Smooth muscle cell (in vitro differentiated cells): ENCODE measurements around the gene TRIM17. TPM values are rescaled to one million over a fixed set of nuclear protein-coding genes. Genes with fewer than 3 reads are reported as not detected.

ENCODE experiments used
- DNase-seq: peaks from one replicate; lab custom pipeline; 2025; ENCODE audit not compliant: unreplicated experiment; lab: John Stamatoyannopoulos, UW
- H2AFZ ChIP-seq: fragments of 200-600 bp; sonication (generic); 2 replicates; pipeline ENCODE4 v1.6.0; 2016; ENCODE audit warnings: antibody characterized with exemption, low read depth, mild to moderate bottlenecking
- H3F3A ChIP-seq: fragments of 200-600 bp; sonication (generic); 2 replicates; pipeline ENCODE4 v1.6.0; 2017; ENCODE audit warnings: antibody characterized with exemption, low read depth
- H3K27ac ChIP-seq: fragments of 200-600 bp; sonication (generic); 2 replicates; pipeline ENCODE4 v1.5.1; 2016; ENCODE audit warnings: low read depth, mild to moderate bottlenecking
- H3K27me3 ChIP-seq: fragments of 200-600 bp; sonication (generic); 2 replicates; pipeline ENCODE4 v1.6.1; 2016; ENCODE audit warnings: low read depth, mild to moderate bottlenecking
- H3K36me3 ChIP-seq: fragments of 200-600 bp; sonication (generic); 2 replicates; pipeline ENCODE4 v1.5.1; 2016; ENCODE audit warnings: low read depth
- H3K4me1 ChIP-seq: fragments of 200-600 bp; sonication (generic); 2 replicates; pipeline ENCODE4 v1.5.1; 2016; ENCODE audit warnings: low read depth
- H3K4me2 ChIP-seq: fragments of 200-600 bp; sonication (generic); 2 replicates; pipeline ENCODE4 v1.6.0; 2016; ENCODE audit warnings: mild to moderate bottlenecking
- H3K4me3 ChIP-seq: fragments of 200-600 bp; sonication (generic); 2 replicates; pipeline ENCODE4 v1.5.1; 2016; ENCODE audit warnings: mild to moderate bottlenecking
- H3K79me2 ChIP-seq: fragments of 200-600 bp; sonication (generic); 2 replicates; pipeline ENCODE4 v1.6.0; 2016; ENCODE audit warnings: low read depth, mild to moderate bottlenecking
- H3K9ac ChIP-seq: fragments of 200-600 bp; sonication (generic); 2 replicates; pipeline ENCODE4 v1.6.0; 2016; ENCODE audit warnings: low read depth
- H3K9me3 ChIP-seq: fragments of 200-600 bp; sonication (generic); replicated peaks from 2 replicates; pipeline ENCODE4 v1.5.1; 2016; ENCODE audit warnings: low read depth
- H4K20me1 ChIP-seq: fragments of 200-600 bp; sonication (generic); 2 replicates; pipeline ENCODE4 v1.6.0; 2016; ENCODE audit warnings: low read depth
- CTCF ChIP-seq: fragments of 200-600 bp; sonication (generic); IDR thresholded peaks from 2 replicates; pipeline ENCODE4 v1.5.1; 2017; ENCODE audit warnings: borderline replicate concordance, mild to moderate bottlenecking, antibody characterized with exemption; ENCODE audit not compliant: insufficient read depth, poor library complexity, severe bottlenecking
- WGBS: methylation state at CpG from one replicate; pipeline ENCODE4 v1.1.7; 2016; ENCODE audit warnings: low lambda C conversion rate; 5-methylcytosine and 5-hydroxymethylcytosine counted together
- polyA plus RNA-seq: library from polyadenylated mRNA; unstranded; fragments of >200 nt; fragmentation: Nextera tagmentation; extraction: Ambion mirVana; gene quantifications from 2 replicates; pipeline ENCODE4 v1.2.1, GENCODE V29; 2016
- total RNA-seq: library from RNA; depleted of rRNA; stranded (reverse); fragments of >200 nt; gene quantifications from 2 replicates; pipeline ENCODE4 v1.2.3, GENCODE V29; 2014

Gene TRIM17
- total and polyA plus RNA-seq, 2 experiments from 2014 or later = 1.5 to 1.6 TPM

- H4K20me1 ChIP-seq = peaks cover 81% of the 10 kb centered on the region
- no peak overlapping the region for H3K4me2 ChIP-seq
- H3K4me1 ChIP-seq = peaks cover 16% of the 10 kb centered on the region
- H3K4me3 ChIP-seq = no peak overlapping the region
- H3K79me2 ChIP-seq = peaks cover 42% of the 10 kb centered on the region
- no peaks in the 10 kb centered on the region for H3F3A ChIP-seq
- no peak overlapping the region for H3K27ac ChIP-seq
- no peak overlapping the region for H3K9ac ChIP-seq
- TF ChIP-seq CTCF = no peak
- H3K27me3 ChIP-seq = no peaks in the 10 kb centered on the region
- H2AFZ ChIP-seq = no peak overlapping the region
- DNase-seq = no peak
- 96% methylated on average over 5 of the region's 5 CpGs for WGBS
- H3K9me3 ChIP-seq = no peaks in the 10 kb centered on the region
- H3K36me3 ChIP-seq = no peaks in the 10 kb centered on the region
Measured at GRCh38 chr1:228402641-228403025, 14.0 kb downstream of the TRIM17 start.

- no peaks in the 10 kb centered on the region for H3K36me3 ChIP-seq
- no peak overlapping the region for H3K4me3 ChIP-seq
- H4K20me1 ChIP-seq = peaks cover 82% of the 10 kb centered on the region
- H2AFZ ChIP-seq = no peak overlapping the region
- no peak overlapping the region for H3K27ac ChIP-seq
- DNase-seq = no peak
- H3K4me2 ChIP-seq = no peak overlapping the region
- peaks cover 42% of the 10 kb centered on the region for H3K79me2 ChIP-seq
- no peaks in the 10 kb centered on the region for H3K9me3 ChIP-seq
- no peak overlapping the region for H3K9ac ChIP-seq
- WGBS = 97% methylated on average over 14 of the region's 14 CpGs
- no peaks in the 10 kb centered on the region for H3K27me3 ChIP-seq
- H3F3A ChIP-seq = no peaks in the 10 kb centered on the region
- H3K4me1 ChIP-seq = peaks cover 13% of the 10 kb centered on the region
- no peak for TF ChIP-seq CTCF
Measured at GRCh38 chr1:228401782-228402640, 14.7 kb downstream of the TRIM17 start.

GRCh38 chr1:228400692-228401454, 15.8 kb downstream of the TRIM17 start:
- H3K27ac ChIP-seq = no peak overlapping the region
- no peak overlapping the region for H3K4me2 ChIP-seq
- H3K4me1 ChIP-seq = peaks cover 13% of the 10 kb centered on the region
- H3K79me2 ChIP-seq = peaks cover 35% of the 10 kb centered on the region
- H3F3A ChIP-seq = no peaks in the 10 kb centered on the region
- no peak overlapping the region for H3K4me3 ChIP-seq
- no peak for DNase-seq
- TF ChIP-seq CTCF = no peak
- peaks cover 81% of the 10 kb centered on the region for H4K20me1 ChIP-seq
- no peaks in the 10 kb centered on the region for H3K9me3 ChIP-seq
- no peak overlapping the region for H2AFZ ChIP-seq
- H3K36me3 ChIP-seq = no peaks in the 10 kb centered on the region
- WGBS = 97% methylated on average over 19 of the region's 19 CpGs
- H3K9ac ChIP-seq = no peak overlapping the region
- H3K27me3 ChIP-seq = no peaks in the 10 kb centered on the region
